SW 1271 (cell line): ENCODE results near the gene PLPPR2.
"Not testable (repeated sequence)": the region's sequence is repeated elsewhere in the genome, so short reads cannot be mapped to it uniquely, and the experiment has no call there.

ENCODE experiments used
- DNase-seq, 2 experiments: peaks; one replicate each; lab custom pipeline; 2025; lab: John Stamatoyannopoulos, UW

The PLPPR2 gene

GRCh38 chr19:11397089-11397610 lies 41.9 kb downstream of the PLPPR2 start:
- no peak for DNase-seq

DNA sequence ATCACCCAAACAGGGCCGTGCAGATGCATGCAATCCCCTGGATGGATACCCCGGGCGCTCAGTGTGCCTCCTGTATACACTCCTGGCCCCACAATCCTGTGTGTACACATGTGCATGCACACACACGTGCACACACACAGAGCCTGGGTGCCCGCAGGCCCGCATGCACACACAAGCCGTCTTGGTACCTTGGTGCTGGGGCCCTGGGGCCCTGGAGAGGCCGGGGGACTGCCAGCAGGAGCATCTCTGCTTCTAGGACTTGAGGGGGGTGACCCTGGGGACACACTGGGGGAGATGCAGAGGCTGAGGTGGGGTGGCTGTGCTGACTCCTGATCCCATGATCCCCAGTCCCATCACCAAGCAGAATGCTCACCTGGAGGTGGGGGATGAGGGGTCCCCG lies 44.4 kb downstream of the PLPPR2 start:
- DNase-seq = no peak

GRCh38 chr19:11400798-11401197 lies 45.6 kb downstream of the PLPPR2 start:
- DNase-seq = no peak

GRCh38 chr19:11401808-11402543 lies 46.7 kb downstream of the PLPPR2 start:
- DNase-seq = no peak

DNA sequence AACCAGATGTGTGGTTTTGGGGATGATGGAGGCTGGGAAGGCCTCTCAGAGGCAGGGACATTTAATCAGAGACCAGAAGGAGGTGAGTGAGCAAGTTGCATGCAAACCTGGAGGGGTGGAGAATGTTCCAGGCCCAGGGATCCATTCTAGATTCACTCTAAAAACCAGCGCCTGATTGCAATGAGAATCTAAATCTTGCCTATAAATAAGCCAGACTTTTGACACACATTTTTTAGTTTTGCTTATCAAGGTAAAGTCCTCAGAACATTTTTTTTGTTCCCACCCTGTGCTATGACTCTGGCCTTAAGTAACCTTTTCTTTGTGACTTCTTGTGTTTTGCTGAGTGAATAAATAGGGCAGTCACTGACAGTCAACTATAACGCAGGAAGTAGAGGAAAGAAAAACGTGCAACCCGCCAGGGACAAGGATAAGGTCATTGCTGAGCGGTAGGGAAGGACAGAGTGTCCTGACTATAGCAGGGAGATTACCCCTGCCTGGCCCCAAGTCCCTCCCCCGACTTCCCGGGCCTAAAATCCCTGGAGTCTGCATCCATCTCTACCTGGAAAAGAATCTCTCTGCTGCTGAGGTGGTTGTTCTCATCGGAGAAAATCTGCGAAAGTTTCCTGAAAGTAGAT lies 49.5 kb downstream of the PLPPR2 start:
- DNase-seq = no peak

DNA sequence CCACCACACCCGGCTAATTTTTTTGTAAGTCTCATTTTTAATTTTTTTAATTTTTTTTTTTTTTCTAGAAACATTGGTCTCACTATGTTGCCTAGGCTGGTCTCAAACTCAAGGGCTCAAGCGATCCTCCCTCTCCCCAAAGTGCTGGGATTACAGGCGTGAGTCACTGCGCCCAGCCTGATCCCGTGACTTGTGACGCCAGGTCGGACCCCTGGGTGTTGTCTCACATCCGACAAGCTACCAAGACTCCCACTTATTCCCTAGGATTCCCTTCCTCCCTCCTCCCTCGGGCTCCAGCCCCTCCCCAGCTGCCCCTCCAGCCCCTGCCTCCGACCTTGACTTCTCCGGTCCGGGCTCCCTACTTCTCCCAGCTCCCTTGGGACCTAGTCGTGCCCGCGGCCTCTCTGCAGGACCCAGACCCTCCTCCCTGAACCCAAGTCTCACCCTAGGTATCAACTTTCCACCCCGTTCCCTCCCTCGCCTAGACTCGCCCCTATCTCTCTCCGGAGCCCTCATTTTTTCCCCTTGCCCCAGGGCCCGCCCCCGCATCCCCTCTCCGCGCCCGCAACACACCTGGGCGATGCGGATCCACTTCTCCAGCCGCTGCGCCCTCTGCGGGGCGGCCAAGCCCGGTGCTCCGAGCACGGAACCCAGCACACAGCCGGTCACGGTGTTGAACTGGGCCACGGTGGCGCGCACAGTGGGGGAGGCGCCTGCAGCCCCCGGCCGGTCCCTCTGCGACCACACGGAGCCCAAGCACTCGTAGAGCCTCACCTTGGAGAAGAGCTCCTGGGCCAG lies 50.8 kb downstream of the PLPPR2 start:
- DNase-seq = no peak

GRCh38 chr19:11406703-11407236 lies 51.5 kb downstream of the PLPPR2 start:
- DNase-seq = not testable (repeated sequence)

GRCh38 chr19:11408591-11408990 lies 53.4 kb downstream of the PLPPR2 start:
- no peak for DNase-seq

DNA sequence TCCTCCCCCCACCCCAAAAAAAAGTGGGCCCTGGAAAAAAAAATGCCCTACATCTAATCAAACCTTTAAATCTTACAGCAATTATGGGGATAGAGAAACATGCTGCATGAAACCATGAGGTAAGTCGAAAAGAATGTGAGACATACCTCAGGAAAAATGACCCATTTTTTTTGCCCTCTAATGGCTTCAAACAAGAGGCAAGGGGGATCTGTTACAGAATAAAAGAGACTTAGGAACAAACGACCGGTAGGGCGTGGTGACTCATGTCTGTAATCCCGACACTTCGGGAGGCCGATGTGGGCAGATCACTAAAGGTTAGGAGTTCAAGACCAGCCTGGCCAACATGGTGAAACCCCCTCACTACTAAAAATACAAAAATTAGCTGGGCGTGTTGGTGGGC lies 55.5 kb downstream of the PLPPR2 start:
- peak in 1 of 2 experiments; percentile 21 for DNase-seq

DNA sequence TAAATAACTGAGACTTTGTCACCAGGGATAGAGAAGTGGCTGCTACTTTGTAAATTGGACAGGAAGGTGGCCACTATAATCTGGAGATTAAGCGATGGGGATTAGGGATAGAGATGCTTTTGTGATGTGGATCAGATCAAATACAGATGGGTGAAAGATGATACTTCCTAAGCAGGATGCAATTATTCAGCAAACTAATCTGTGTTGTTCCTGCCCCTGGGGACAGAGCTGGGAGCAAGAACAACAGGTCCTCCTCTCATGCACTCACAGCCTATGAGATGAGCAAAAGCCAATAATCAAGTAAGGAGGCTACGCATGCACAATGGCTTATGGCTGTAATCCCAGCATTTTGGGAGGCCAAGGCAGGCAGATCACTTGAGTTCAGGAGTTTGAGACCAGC lies 59.3 kb downstream of the PLPPR2 start:
- no peak for DNase-seq
